CD4-positive, alpha-beta T cell treated with Interleukin-12 subunit alpha and Interleukin-12 subunit beta, for 1 hour (primary cell): ENCODE measurements around the gene SERPINA3.
"Not testable (repeated sequence)": the region's sequence is repeated elsewhere in the genome, so short reads cannot be mapped to it uniquely, and the experiment has no call there.

Experiments
- DNase-seq: peaks from one replicate; pipeline ENCODE4 v3.0.0-alpha.2; 2020

Gene SERPINA3

DNA sequence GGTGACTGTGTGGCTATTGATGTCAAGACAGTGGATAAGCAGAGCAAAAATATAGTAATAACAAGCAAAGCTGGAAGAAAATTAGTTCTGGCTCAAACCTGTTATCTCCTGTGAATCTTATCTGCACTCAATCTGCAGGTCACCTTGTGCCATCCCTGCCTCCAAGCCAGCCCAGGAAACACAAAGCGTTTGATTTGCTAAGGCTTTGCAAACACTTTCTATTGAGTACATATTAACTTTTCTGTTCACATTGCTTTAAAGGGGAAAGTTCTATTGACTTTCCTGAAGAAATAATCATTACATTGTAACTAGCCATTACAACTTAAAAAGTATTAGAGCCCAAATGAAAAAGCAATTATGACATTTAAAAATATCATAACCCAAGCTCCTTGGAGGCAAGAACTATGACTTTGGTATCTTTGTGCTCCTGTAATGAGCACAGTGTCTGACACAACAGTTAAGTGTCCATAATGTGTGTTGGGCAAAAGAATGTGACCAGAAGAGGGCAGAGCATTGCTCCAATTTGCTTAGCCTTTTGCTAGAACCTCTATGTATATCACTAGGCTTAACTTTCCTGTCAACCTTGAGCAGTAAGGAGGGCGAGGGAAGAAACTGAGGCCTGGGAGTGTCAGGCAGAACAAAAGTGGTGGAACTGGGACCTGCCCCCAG lies 24.7 kb downstream of the SERPINA3 start:
- DNase-seq: no peak

DNA sequence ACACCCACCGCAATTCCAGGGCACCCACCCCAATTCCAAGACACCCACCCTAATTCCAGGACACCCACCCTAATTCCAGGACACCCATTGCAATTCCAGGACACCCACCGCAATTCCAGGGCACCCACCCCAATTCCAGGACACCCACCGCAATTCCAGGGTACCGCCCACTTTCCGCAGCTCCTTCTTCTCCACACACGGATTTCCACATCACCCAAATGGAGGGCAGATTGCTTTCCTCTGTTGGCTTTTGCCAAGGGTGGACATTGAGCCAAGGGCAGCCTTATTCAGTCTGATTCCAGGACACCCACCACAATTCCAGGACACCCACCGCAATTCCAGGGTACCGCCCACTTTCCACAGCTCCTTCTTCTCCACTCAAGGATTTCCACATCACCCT lies 25.6 kb downstream of the SERPINA3 start:
- not testable (repeated sequence) for DNase-seq

DNA sequence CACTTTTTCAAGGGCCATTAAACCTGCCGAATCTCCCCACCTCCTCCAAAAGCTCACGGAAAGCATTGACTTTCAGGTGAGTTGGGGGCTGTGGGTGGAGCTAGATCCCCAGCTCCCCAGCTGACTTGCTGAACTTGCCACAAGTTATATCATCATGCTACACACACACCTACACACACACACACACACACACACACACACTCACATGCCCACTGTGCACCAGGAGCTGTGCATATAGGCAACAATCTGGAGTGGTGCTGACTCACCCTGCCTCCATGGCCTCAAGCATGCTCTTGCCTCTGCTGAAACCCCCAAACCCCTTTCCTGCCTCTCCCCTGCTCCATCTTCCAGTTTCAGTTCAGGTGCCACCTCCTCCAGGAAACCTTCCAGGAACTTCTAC lies 26.1 kb downstream of the SERPINA3 start:
- DNase-seq: no peak

DNA sequence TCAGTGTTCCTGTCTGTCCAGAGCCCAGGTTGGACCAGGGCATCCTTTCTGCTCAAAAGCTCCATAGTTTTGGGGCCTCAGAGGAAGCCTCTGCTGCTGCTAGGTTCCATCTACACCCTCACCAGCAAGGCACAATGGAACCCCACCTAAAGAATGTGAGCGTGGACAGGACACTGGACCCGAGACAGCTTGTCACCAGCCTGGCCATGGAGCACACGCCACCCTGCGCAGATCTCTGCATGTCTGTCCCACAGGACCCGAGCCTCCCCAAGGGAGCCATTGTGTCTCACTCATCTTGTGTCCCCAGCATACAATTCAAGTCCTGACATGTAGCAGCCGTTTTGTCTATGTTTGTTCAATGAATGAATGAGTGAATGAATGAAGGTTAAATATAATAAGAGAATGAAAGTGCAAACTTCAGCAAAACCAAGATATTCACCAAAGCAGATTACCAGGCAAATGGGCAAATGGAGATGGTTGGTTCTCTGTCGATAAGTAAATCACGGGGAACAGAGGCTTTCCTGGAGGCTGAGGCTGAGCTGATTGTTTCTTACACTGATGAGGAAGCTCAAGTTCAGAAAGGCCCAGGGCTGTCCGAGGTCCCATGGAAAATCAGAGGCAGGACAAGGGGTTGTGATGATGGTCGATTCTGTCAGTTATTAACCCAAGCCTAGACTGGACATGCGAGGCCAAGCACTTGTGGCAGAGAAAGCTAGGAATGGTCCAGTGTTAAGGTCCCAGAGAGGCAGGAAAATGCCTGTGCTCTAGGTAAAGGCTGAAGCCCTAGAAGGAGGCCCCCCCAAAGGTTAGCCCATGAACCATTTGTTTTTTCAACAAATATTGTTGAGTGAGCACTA lies 27.0 kb downstream of the SERPINA3 start:
- DNase-seq: no peak

DNA sequence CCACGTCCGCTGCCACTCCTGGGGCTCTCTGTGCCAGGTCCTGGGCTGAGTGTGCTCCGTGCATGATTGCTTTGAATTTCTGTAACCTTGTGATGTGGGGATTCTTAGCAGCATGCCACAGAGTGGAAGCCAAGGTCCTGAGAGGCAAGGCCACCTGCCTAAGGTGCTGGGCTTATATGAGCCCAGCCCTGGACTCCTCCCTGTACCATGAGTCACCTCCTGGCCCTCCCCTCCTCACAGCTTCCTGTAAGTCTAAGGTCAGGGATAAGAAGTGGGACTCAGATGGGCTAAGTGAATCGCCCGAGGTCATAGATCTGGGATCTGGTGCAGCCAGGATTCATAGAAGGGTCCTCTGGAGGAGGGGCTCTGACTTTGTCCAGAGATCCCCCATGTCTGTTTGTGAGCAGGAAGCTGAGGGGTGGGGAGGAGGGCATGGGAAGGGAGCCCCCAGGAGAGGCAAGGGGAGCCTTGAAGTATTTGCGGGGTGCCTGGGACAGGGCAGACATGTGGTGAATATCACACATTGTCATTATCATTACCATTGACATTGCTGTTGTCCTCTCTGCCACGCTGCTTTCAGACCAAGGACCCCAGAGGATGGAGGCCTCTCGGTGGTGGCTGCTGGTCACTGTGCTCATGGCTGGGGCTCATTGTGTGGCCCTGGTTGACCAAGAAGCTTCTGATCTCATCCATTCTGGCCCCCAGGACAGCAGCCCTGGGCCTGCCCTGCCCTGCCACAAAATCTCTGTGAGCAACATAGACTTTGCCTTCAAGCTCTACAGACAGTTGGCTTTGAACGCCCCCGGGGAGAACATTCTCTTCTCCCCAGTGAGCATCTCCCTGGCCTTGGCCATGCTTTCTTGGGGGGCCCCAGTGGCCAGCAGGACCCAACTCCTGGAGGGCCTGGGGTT lies 28.8 kb downstream of the SERPINA3 start:
- no peak for DNase-seq

DNA sequence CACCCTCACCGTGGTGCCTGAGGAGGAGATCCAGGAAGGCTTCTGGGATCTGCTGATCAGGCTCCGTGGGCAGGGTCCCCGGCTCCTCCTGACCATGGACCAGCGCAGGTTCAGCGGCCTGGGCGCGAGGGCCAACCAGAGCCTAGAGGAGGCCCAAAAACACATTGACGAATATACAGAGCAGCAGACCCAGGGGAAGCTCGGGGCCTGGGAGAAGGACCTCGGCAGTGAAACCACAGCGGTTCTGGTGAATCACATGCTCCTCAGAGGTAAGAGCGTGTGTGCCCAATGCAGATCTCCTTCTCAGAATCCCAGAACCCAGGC lies 29.4 kb downstream of the SERPINA3 start:
- DNase-seq: no peak

DNA sequence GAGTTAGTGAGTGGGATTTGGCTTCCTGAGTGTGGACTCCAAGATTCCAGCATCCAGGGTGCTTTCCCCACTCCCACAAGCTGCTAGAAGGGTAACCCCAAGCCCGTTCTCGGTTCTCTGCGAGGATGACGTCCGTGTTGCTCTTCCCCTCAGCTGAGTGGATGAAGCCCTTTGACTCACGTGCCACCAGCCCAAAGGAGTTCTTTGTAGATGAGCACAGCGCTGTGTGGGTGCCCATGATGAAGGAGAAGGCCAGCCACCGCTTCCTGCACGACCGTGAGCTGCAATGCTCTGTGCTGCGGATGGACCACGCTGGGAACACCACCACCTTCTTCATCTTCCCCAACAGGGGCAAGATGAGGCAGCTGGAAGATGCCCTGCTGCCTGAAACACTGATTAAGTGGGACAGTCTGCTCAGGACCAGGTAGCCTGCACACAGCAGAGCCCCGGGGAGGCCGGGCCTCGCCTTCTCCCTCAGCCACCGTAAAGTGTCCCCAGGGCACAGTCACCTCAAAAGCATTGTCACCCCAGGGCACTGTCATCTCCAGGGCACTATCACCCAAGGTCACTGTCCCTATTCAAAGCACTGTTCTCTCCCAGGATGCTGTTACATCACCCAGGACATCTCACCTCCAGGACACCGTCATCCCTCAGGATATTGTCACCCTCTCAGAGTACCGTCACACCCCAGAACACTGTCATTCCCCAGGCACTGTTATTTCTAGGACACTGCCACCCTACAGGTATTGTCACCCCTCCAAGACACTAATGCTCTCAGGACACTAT lies 31.3 kb downstream of the SERPINA3 start:
- no peak for DNase-seq

DNA sequence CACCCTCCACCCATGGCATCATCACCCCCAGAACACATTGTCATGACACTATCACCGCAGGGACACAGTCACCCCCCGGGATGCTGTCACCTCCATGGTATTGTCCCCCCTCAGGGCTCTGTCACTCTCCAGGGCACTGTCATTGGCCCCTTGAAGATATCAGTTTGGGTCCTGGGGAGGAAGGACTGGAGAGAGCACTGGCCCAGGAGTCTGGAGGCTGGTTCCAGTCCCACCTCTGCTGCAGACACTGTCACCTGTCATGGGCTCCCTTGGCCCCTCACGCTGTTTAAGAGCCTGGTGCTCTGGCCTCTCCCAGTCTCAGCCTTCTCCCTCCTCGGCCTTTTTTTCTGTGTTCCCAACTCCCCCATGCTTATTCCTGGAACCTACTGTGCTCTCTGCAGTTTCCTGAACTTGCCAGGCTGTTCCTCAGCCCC lies 31.9 kb downstream of the SERPINA3 start:
- no peak for DNase-seq

DNA sequence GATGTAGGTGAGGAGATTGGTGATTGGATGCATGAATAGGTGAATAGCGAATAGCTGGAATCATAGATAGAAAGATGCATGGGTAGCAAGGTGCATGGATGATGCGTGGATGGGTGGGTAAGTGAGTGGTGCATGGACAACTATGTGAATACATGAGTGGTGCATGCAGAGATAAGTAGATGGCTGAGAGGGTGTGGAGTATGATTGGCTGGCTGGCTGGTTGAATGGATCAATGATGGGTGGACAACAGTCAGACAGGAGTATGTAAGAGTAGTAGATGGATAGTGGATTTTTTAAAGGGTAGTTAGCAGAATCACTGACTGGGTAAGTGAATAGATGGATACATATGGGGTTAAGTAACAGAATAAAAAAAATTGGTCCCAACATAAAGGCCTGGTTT lies 33.9 kb downstream of the SERPINA3 start:
- no peak for DNase-seq

DNA sequence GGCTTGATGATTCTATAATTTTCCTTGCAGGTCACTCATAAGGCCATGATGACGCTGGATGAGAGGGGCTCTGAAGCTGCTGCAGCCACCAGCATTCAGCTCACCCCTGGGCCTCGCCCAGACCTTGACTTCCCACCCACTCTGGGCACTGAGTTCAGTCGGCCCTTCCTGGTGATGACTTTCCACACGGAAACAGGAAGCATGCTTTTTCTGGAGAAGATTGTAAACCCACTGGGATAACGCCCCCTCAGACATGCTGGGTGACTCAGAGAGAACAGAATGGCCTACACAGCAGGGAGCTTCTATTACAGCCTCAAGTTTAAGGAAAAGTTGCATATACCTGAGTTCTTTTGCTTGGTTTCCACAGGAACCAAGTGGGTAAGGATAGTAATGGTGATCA lies 34.3 kb downstream of the SERPINA3 start:
- no peak for DNase-seq

DNA sequence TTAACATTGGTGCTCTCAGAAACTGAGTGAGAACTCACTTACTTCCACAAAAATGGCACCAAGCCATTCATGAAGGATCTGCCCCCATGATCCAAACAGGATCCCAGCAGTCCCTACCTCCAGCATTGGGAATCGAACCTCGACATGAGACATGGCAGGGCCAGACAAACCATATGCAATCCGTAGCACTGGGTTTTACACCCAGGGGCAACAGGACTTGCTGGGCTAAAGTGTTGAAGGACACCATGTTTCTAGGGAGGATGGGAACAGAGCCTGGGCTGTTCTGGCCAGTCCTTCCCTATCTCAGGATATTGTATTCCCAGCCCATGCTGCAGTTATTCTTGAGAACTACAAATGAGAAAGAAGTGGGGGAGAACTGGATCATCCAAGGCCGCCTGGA lies 36.6 kb downstream of the SERPINA3 start:
- DNase-seq: no peak

DNA sequence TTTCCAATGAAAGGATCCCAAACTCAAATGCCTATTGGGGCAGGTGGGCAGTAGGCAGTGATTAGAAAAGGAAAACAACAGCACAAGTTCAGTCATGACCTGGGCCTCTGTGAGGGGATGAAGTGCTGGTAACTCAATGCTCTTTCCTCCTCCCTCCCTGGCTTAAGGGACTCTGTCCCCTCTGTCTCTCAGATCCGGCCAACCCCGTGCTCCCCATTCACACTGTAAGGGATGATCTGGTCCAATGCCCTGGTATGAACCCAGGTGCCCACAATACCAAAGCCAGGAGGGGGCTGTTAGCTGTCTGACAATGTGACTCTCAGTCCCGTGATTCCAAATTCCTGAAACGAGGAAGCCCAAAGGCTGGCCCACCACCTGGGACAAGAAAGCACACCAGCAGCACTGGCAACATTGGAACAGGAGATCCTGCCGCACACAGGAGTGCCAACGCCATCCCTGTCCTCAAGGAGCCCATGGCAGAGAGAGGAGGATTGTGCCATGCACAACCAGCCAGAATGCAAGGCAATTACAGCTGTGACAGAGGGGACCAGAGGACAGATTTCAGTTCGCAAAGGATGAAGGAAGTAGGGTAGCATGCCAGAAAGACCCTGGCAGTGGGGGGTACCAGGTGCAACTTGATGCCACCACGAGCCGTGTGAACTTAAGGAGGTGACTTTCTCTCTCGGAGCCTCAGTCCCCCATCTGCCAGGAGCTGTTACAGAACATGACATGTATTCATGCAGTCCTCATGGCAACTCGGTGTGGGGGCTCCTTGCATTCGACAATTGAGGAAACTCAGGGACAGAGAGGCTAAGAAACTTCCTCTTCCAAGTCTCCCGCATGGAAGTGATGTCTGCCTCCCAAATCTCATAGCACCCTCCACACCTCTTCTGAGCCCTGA lies 37.6 kb downstream of the SERPINA3 start:
- DNase-seq: no peak

DNA sequence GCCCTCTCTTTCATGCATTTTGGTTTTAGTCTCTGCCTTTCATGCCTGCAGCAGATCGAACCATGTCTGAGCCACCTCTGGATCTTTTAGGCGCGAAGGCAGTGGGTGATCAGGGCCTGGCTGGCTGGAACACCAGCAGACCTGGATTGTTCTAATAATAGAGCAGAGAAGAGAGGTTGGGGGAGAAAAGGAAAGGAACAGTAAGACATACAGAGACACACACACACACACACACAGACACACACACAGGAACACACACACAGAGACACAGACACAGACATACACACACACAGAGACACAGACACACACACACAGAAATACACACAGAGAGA lies 38.2 kb downstream of the SERPINA3 start:
- DNase-seq: no peak

DNA sequence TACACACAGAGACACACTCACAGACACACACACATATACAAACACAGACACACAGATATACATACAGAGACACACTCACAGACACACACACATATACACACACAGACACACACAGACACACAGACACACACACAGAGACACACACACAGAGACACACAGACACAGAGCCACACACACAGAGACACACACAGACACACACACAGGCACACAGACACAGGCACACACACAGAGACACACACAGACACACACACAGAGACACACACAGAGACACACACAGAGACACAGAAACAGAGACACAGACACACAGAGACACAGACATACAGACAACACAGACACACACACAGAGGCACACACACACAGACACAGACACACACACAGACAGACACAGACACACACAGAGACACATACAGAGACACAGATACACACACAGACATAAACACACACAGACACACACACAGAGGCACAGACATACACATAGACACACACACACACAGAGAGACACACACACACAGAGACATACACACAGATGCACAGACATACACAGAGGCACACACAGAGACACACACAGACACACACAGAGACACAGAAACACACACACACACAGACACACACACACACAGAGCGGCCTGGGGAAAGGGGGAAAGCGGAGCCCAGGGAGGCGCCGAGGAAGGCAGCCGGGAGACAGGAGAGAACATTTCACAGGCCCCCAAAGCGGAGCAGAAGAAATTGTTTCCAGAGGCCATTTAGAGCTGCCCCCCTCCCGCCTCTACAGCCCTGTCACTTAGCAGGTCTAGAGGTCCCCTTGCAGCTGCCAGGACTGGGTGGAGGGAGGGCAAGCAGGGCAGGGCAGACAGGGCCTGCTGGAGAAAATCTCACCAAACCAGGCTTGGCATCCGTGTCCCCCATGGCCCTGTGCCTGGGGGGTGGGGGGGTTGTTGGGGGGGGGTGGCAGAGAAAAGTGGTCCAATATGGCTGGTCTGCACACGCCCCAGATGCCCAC lies 38.9 kb downstream of the SERPINA3 start:
- DNase-seq: no peak

DNA sequence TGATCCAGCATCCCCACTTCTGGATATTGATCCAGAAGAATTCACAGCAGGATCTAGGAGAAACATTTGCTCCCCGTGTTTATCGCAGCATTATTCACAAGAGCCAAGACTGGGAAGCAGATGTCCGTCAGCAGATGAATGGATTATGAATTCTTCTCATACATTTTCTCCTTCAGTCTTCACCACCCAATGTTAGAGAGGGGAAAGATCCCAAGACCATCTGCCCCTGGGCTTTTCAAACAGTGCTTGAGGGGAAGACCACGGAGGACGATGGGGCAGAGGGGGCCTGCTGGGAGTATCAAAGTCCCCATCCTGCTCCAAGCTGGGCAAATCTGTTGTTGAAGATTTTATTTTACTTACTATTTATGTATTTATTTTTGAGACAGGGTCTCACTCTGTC lies 41.1 kb downstream of the SERPINA3 start:
- DNase-seq: no peak

DNA sequence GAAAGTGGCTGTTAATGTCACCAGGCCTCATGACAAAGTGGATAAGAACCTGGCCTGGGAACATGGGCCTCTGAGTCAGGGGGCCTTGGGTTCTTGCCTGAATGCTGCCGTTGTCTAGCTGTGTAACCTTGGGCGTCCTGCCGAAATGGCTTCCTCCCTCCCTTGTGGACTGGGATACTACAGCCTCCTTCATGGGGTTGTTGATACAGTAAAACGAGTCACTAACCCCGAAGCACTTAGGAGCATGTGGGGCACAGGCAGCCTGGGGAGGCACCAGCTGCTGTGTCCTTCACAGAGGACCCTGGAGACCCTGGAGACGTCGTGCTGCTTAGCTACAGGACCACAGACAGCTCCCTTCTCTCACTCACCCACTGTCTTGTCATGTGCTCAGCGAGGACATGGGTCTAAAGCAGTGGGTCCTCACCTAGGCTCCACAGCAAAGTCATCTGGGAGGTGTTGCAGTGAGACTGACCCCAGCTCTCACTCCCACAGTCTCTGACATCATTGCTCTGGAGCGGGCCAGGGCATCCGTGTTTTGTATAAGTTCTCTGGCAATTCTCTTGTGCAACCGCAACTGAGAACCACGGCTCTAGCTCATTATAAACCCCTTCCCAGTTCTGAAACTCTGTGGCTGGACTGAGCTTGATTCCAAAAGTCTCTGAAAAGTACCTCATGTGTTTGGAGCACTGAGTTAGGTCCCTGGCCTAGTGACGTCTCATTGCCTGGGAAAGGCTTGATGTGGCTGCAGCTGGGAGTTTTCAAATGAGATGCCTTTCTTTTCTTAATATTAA lies 42.1 kb downstream of the SERPINA3 start:
- no peak for DNase-seq

DNA sequence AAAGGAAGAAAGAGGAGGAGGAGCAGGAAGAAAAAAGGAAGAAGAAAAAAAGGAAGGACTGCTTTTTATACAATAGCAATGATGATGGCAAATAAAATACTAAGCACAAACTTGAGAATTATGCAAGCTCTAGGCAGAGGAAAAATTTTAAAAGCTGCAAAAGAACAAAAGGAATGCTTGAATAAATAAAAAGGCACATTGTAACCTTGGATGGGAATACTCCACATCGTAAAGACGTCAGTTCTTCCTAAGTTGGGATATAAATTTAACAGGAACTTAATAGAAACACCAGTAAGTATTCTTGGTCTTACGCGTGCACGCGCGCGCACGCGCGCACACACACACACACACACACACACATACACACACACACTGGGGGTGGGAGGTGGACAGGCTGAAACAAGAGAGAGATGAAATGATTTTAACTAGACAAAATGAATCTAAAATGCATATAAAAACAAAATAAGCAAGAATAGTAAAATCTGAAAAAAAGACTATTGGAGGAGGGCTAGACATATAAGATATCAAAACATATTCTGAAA lies 43.0 kb downstream of the SERPINA3 start:
- no peak for DNase-seq

DNA sequence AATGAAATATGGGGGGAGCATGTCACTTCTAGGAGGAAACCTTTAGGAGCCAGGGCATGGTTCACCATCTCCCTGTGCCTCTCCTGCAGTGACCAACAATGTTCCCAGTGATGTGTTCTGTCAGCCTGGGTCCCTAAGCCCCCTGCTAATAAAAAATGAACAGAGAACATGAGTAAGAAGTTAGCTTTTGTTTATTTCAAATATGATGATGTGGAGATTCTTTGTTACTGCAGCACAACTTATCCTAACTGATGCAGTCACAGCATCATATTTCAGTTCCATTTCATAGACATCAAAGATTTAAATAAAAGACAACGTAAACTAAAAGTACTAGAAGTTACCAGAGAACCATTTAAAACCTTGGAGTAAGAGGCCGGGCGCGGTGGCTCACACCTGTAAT lies 43.9 kb downstream of the SERPINA3 start:
- DNase-seq: no peak

DNA sequence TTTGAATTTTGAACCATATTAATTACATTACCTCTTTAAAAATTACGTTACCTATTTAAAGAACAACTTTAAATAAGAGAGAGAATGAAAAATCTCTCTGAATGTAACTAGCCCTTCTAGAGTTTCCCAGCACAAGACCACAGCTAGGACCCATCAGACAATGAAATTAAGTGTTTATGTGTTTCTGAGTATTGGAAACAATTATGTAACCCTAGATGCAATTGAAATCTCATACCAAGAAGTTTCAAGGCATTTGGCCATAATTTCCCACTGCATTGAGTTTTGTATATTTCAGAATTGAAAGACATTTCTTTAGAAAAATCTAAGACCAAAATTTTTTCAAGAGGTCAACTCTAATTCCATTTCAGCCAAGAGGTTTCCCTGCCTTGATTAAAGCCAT lies 47.1 kb downstream of the SERPINA3 start:
- DNase-seq: no peak
